Measurements from ENCODE around the gene TRAF3IP1.

- TF ChIP-seq POLR2A (IDR thresholded peaks at IDR 0.05) (no peak), CTCF (IDR thresholded peaks at IDR 0.05) (no peak), POLR2AphosphoS5 (IDR thresholded peaks at IDR 0.05) (no peak), EP300 (IDR thresholded peaks at IDR 0.05; ENCODE audit: low read depth) (no peak)
These were observed 128.0 kb downstream of the TRAF3IP1 start for GRCh38 chr2:238448031-238448955.
